ENCODE data around the gene TRAPPC11.

The TRAPPC11 gene

GRCh38 chr4:183638436-183638835 lies 20.7 kb upstream of the TRAPPC11 start:
- DNase-seq, result no peak

GRCh38 chr4:183639291-183639690 lies 19.8 kb upstream of the TRAPPC11 start:
- no peak for DNase-seq

GRCh38 chr4:183645326-183645725 lies 13.8 kb upstream of the TRAPPC11 start:
- DNase-seq, result no peak

- no peak for DNase-seq
Observed at GRCh38 chr4:183657564-183657963, 1.5 kb upstream of the TRAPPC11 start.

GRCh38 chr4:183658362-183659028 lies 598 bp upstream of the TRAPPC11 start:
- DNase-seq, result no peak

- DNase-seq, result no peak
Observed at GRCh38 chr4:183659872-183660242, 764 bp downstream of the TRAPPC11 start.

GRCh38 chr4:183666088-183666487 lies 7.0 kb downstream of the TRAPPC11 start:
- no peak for DNase-seq

GRCh38 chr4:183670251-183670650 lies 11.2 kb downstream of the TRAPPC11 start:
- DNase-seq, result no peak

- no peak for DNase-seq
Observed at GRCh38 chr4:183670960-183671555, 12.0 kb downstream of the TRAPPC11 start.

- DNase-seq, result no peak
Observed at GRCh38 chr4:183674153-183674552, 15.1 kb downstream of the TRAPPC11 start.

GRCh38 chr4:183675625-183676024 lies 16.5 kb downstream of the TRAPPC11 start:
- DNase-seq, result no peak

GRCh38 chr4:183681119-183681518 lies 22.0 kb downstream of the TRAPPC11 start:
- no peak for DNase-seq

- no peak for DNase-seq
Observed at GRCh38 chr4:183686461-183686860, 27.4 kb downstream of the TRAPPC11 start.

- no peak for DNase-seq
Observed at GRCh38 chr4:183688216-183688615, 29.1 kb downstream of the TRAPPC11 start.

- no peak for DNase-seq
Observed at GRCh38 chr4:183691006-183691405, 31.9 kb downstream of the TRAPPC11 start.

GRCh38 chr4:183691897-183692296 lies 32.8 kb downstream of the TRAPPC11 start:
- DNase-seq, result no peak

- no peak for DNase-seq
Observed at GRCh38 chr4:183698909-183699308, 39.8 kb downstream of the TRAPPC11 start.

GRCh38 chr4:183700407-183700806 lies 41.3 kb downstream of the TRAPPC11 start:
- no peak for DNase-seq

GRCh38 chr4:183702492-183702891 lies 43.4 kb downstream of the TRAPPC11 start:
- DNase-seq, result no peak

- DNase-seq, result no peak
Observed at GRCh38 chr4:183714626-183715025, 55.5 kb downstream of the TRAPPC11 start.

- DNase-seq, result no peak
Observed at GRCh38 chr4:183716302-183716701, 57.2 kb downstream of the TRAPPC11 start.

GRCh38 chr4:183718876-183719275 lies 59.8 kb downstream of the TRAPPC11 start:
- DNase-seq, result no peak

GRCh38 chr4:183721207-183722081 lies 62.4 kb downstream of the TRAPPC11 start:
- DNase-seq, result no peak
